A549 (cell line): Measurements from ENCODE around the gene SLC2A5. TPM values are rescaled to one million over a fixed set of nuclear protein-coding genes. Genes with fewer than 3 reads are reported as not detected.
A peak's percentile ranks its signal among the peaks of the same experiment; 100 is the strongest.

ENCODE experiments used
- ATAC-seq, 2 experiments: fragments of 200-7000 bp in 1 of 2; fragments of >200 bp in 1 of 2; cut with Nextera tagmentation in 1 of 2; cut with Tn5 transposase in 1 of 2; 3 replicates each; pipeline versions ENCODE4 v1.8.0 to v1.9.1; 2018 to 2020; ENCODE audit warnings: mild to moderate bottlenecking in 1 of 2, moderate library complexity in 1 of 2
- CTCF ChIA-PET: fragments of 300-600 bp; sonication (Branson Sonifier 250); formaldehyde crosslinking; extraction: SDS; loops from one replicate; lab custom pipeline; 2021; ENCODE audit warnings: antibody characterized with exemption, inconsistent platforms; lab: Yijun Ruan, JAX
- POLR2A ChIA-PET: fragments of 350-600 bp; formaldehyde crosslinking; extraction: SDS; loops from one replicate; lab custom pipeline; 2021; ENCODE audit warnings: antibody characterized with exemption, inconsistent platforms; lab: Yijun Ruan, JAX
- DNase-seq, 2 experiments: peaks; one replicate each; pipeline versions ENCODE4 v3.0.0 to v3.0.0-alpha.2; 2011 to 2016; ENCODE audit warnings: low read depth in 1 of 2, low spot score in 1 of 2
- FAIRE-seq: peaks from 2 replicates; lab custom pipeline; 2011; peaks lifted over from hg19 to GRCh38; lab: Jason Lieb, UNC
- H3K27ac ChIP-seq, 2 experiments: fragments of >200 bp; sonication (Bioruptor Twin); formaldehyde crosslinking; 3 replicates each; pipeline ENCODE4 v1.5.1; 2016 to 2017
- H3K4me1 ChIP-seq: fragments of >200 bp; sonication (Bioruptor Twin); formaldehyde crosslinking; 3 replicates; pipeline ENCODE4 v1.6.1; 2016
- H3K4me2 ChIP-seq: fragments of >200 bp; sonication (Bioruptor Twin); formaldehyde crosslinking; 3 replicates; pipeline ENCODE4 v1.6.1; 2016
- H3K4me3 ChIP-seq: fragments of >200 bp; sonication (Bioruptor Twin); formaldehyde crosslinking; 3 replicates; pipeline ENCODE4 v1.5.1; 2016
- H3K9me3 ChIP-seq: fragments of >200 bp; sonication (Bioruptor Twin); formaldehyde crosslinking; 3 replicates; pipeline ENCODE4 v1.6.1; 2016
- CBX8 ChIP-seq: fragments of 200-600 bp; sonication (generic); IDR thresholded peaks from 2 replicates; pipeline ENCODE4 v1.6.1; 2016
- CEBPB ChIP-seq, 2 experiments: fragments of >200 bp in 1 of 2; sonication (Bioruptor Twin) in 1 of 2; formaldehyde crosslinking in 1 of 2; IDR thresholded peaks; 2 replicates each; pipeline ENCODE4 v1.6.1; 2012 to 2016
- CHD4 ChIP-seq: fragments of 200-600 bp; sonication (generic); IDR thresholded peaks from 2 replicates; pipeline ENCODE4 v1.6.1; 2016; ENCODE audit warnings: antibody characterized with exemption, mild to moderate bottlenecking, borderline replicate concordance
- CTCF ChIP-seq: fragments of >200 bp; sonication (Bioruptor Twin); formaldehyde crosslinking; IDR thresholded peaks from 3 replicates; pipeline ENCODE4 v1.5.1; 2016
- EHF ChIP-seq: fragments of 250-450 bp; sonication (Bioruptor Pico); IDR thresholded peaks from 2 replicates; pipeline ENCODE4 v1.5.0; 2020; ENCODE audit warnings: mild to moderate bottlenecking
- ELK1 ChIP-seq: fragments of 150-350 bp; IDR thresholded peaks from 2 replicates; pipeline ENCODE4 v1.6.1; 2014; ENCODE audit warnings: low read depth, mild to moderate bottlenecking, low read length
- ESRRA ChIP-seq: fragments of 150-350 bp; IDR thresholded peaks from 2 replicates; pipeline ENCODE4 v1.6.1; 2014; ENCODE audit warnings: mild to moderate bottlenecking, low read length, borderline replicate concordance
- FOSL2 ChIP-seq, 2 experiments: fragments of 450-650 bp in 1 of 2; fragments of >200 bp in 1 of 2; sonication (Bioruptor Twin) in 1 of 2; formaldehyde crosslinking; IDR thresholded peaks; 2 replicates each; pipeline versions ENCODE4 v1.5.0 to v1.6.1; 2016 to 2020; ENCODE audit warnings: mild to moderate bottlenecking in 1 of 2, moderate library complexity in 1 of 2
- HMGXB4 ChIP-seq: fragments of 250-450 bp; sonication (Bioruptor Pico); IDR thresholded peaks from 2 replicates; pipeline ENCODE4 v1.5.0; 2021; ENCODE audit warnings: mild to moderate bottlenecking, moderate library complexity, borderline replicate concordance
- HOXB5 ChIP-seq: fragments of 250-450 bp; sonication (Bioruptor Pico); IDR thresholded peaks from 2 replicates; pipeline ENCODE4 v1.5.0; 2020; ENCODE audit warnings: mild to moderate bottlenecking, moderate library complexity
- KDM1A ChIP-seq: fragments of 200-600 bp; sonication (generic); IDR thresholded peaks from 2 replicates; pipeline ENCODE4 v1.6.1; 2016; ENCODE audit warnings: low read depth, mild to moderate bottlenecking
- KDM5A ChIP-seq: fragments of 200-600 bp; sonication (generic); IDR thresholded peaks from 2 replicates; pipeline ENCODE4 v1.6.1; 2016; ENCODE audit warnings: antibody characterized with exemption, mild to moderate bottlenecking
- MAFK ChIP-seq: fragments of 450-650 bp; IDR thresholded peaks from 2 replicates; pipeline ENCODE4 v1.6.1; 2014; ENCODE audit not compliant: partially characterized antibody
- MAZ ChIP-seq: fragments of 150-350 bp; IDR thresholded peaks from 2 replicates; pipeline ENCODE4 v1.6.1; 2014; ENCODE audit warnings: antibody characterized with exemption, low read depth, low read length, borderline replicate concordance
- MYC ChIP-seq: IDR thresholded peaks from 2 replicates; pipeline ENCODE4 v1.6.1; 2012; ENCODE audit warnings: mild to moderate bottlenecking, inconsistent platforms, low read length, improper control_type of control experiment, borderline replicate concordance
- NFE2L2 ChIP-seq: fragments of 150-350 bp; conservative IDR thresholded peaks from 2 replicates; pipeline ENCODE4 v1.6.1; 2014; ENCODE audit warnings: low read length
- RAD21 ChIP-seq, 2 experiments: fragments of >200 bp in 1 of 2; sonication (Bioruptor Twin) in 1 of 2; formaldehyde crosslinking in 1 of 2; IDR thresholded peaks in 1 of 2; conservative IDR thresholded peaks in 1 of 2; 2 replicates in 1 of 2; 3 replicates in 1 of 2; pipeline ENCODE4 v1.6.1; 2012 to 2018; ENCODE audit warnings: inconsistent platforms in 1 of 2
- SMC3 ChIP-seq: fragments of >200 bp; sonication (Bioruptor Twin); formaldehyde crosslinking; IDR thresholded peaks from 3 replicates; pipeline ENCODE4 v1.6.1; 2018; ENCODE audit warnings: inconsistent platforms
- SREBF2 ChIP-seq: fragments of 450-650 bp; IDR thresholded peaks from 2 replicates; pipeline ENCODE4 v1.6.1; 2014; ENCODE audit warnings: mild to moderate bottlenecking, moderate library complexity
- USF2 ChIP-seq: fragments of 450-650 bp; IDR thresholded peaks from 2 replicates; pipeline ENCODE4 v1.6.1; 2014; ENCODE audit warnings: antibody characterized with exemption
- ZSCAN20 ChIP-seq: fragments of 250-450 bp; sonication (Bioruptor Pico); IDR thresholded peaks from 2 replicates; pipeline ENCODE4 v1.8.0; 2022; ENCODE audit warnings: mild to moderate bottlenecking, moderate library complexity
- WGBS: methylation state at CpG from one replicate; pipeline ENCODE4 v1.1.6; 2017; ENCODE audit errors: missing lambda C conversion rate; 5-methylcytosine and 5-hydroxymethylcytosine counted together
- polyA plus RNA-seq, 4 experiments: library from polyadenylated mRNA; depleted of rRNA in 3 of 4; stranded (reverse); fragments of >200 nt; fragmentation: RNase III in 1 of 4; extraction: RNeasy Plus Mini Kit Qiagen cat#74134 plus additional on column Dnase treatment in 1 of 4; gene quantifications; 2 replicates in 3 of 4; 3 replicates in 1 of 4; pipeline ENCODE4 v1.2.3, GENCODE V29; 2011 to 2017

The SLC2A5 gene
- polyA plus RNA-seq, 2 of the 4 experiments (the other 2 are of a cell fraction) = 0.12 to 0.19 TPM

GRCh38 chr1:9107136-9107535 is 37.7 kb upstream of the SLC2A5 start:
- Histone ChIP-seq H3K4me3 (no peak overlapping the region), H3K9me3 (no peaks in the 10 kb centered on the region), H3K4me2 (no peak overlapping the region), H3K27ac (no peak overlapping the region), H3K4me1 (peaks cover 14% of the 10 kb centered on the region)
- DNase-seq = no peak
- WGBS = 85% methylated on average over 4 of the region's 4 CpGs
- CTCF ChIA-PET = interaction anchor here (1.0 to 1.6 kb wide), 2 partner anchors 13 to 89 kb away, joined by 3 to 6 read pairs; no protein-coding TSS in a partner anchor
- POLR2A ChIA-PET = no interaction called here
- TF ChIP-seq MAFK (no peak), MAZ (no peak)
- TF ChIP-seq, all 56 proteins: peak for 0
- ATAC-seq = no peak
- FAIRE-seq = no peak

GRCh38 chr1:9106286-9106685 is 36.9 kb upstream of the SLC2A5 start:
- POLR2A ChIA-PET = no interaction called here
- ATAC-seq (no peak), DNase-seq (no peak), FAIRE-seq (no peak)
- CTCF ChIA-PET = interaction anchor here (1.0 to 6.1 kb wide), 3 partner anchors 10 to 102 kb away, joined by 3 to 36 read pairs (median 6); no protein-coding TSS in a partner anchor
- no peak overlapping the region for H3K4me2 ChIP-seq
- WGBS = 95% methylated on average over 13 of the region's 14 CpGs
- H3K4me1 ChIP-seq = peaks cover 14% of the 10 kb centered on the region
- TF ChIP-seq ZSCAN20 (CRISPR knock-in tag) (no peak), USF2 (no peak)
- TF ChIP-seq, all 56 proteins: peak for 0
- Histone ChIP-seq H3K4me3 (no peak overlapping the region), H3K27ac (no peak overlapping the region), H3K9me3 (no peaks in the 10 kb centered on the region)

GRCh38 chr1:9105336-9105867 is 36.0 kb upstream of the SLC2A5 start:
- FAIRE-seq (no peak), DNase-seq (no peak), ATAC-seq (no peak)
- WGBS = 94% methylated on average over 9 of the region's 22 CpGs
- no peak overlapping the region for H3K27ac ChIP-seq
- POLR2A ChIA-PET = no interaction called here
- TF ChIP-seq HMGXB4 (CRISPR knock-in tag) (no peak), CBX8 (no peak), MYC (no peak), KDM1A (no peak), ESRRA (no peak), KDM5A (no peak), MAZ (no peak), RAD21 (conservative IDR thresholded peaks at IDR 0.05 in 1 of 2, IDR thresholded peaks at IDR 0.05 in 1 of 2) (no peak), SREBF2 (no peak), NFE2L2 (no peak), HOXB5 (CRISPR knock-in tag) (no peak), CHD4 (no peak)
- TF ChIP-seq, all 56 proteins: peak for 0
- H3K4me2 ChIP-seq = no peak overlapping the region
- CTCF ChIA-PET = interaction anchor here (0.5 to 6.1 kb wide), 4 partner anchors 91 to 383 kb away, joined by 3 to 36 read pairs (median 5); no protein-coding TSS in a partner anchor
- no peak overlapping the region for H3K4me3 ChIP-seq
- H3K9me3 ChIP-seq = no peaks in the 10 kb centered on the region
- H3K4me1 ChIP-seq = peaks cover 8% of the 10 kb centered on the region

- Histone ChIP-seq H3K4me3 (no peak overlapping the region), H3K9me3 (no peaks in the 10 kb centered on the region), H3K4me1 (no peaks in the 10 kb centered on the region), H3K4me2 (no peak overlapping the region), H3K27ac (no peak overlapping the region)
- FAIRE-seq (no peak), ATAC-seq (peak; percentile 95 to 96), DNase-seq (peak; percentile 51 to 58)
- peak; percentile 60 for TF ChIP-seq SMC3
- peak; percentile 67 to 70 for TF ChIP-seq RAD21 (conservative IDR thresholded peaks at IDR 0.05 in 1 of 2, IDR thresholded peaks at IDR 0.05 in 1 of 2)
- no peak for TF ChIP-seq EHF (CRISPR knock-in tag)
- TF ChIP-seq FOSL2 (IDR thresholded peaks at IDR 0.05) = no peak
- no peak for TF ChIP-seq FOSL2 (CRISPR knock-in tag; IDR thresholded peaks at IDR 0.05)
- TF ChIP-seq CTCF = peak; percentile 59
- no peak for TF ChIP-seq CEBPB (IDR thresholded peaks at IDR 0.05)
- no peak for TF ChIP-seq ELK1
- no peak for TF ChIP-seq CHD4
- no peak for TF ChIP-seq SREBF2
- WGBS = 30% methylated on average over 4 of the region's 4 CpGs
- POLR2A ChIA-PET = interaction anchor here (1.1 kb wide), 1 partner anchor 97 kb away, joined by 3 read pairs; no protein-coding TSS in a partner anchor
- CTCF ChIA-PET = interaction anchor here (0.6 to 6.1 kb wide), 21 partner anchors 9 to 201 kb away, joined by 3 to 36 read pairs (median 5); no protein-coding TSS in a partner anchor
Observed at GRCh38 chr1:9101510-9102146, 32.2 kb upstream of the SLC2A5 start.
